SIG-M5 treated with dmso at 0.1 percent for 504 hours (cell line): ENCODE measurements around the gene CENPN.
A peak's percentile ranks its signal among the peaks of the same experiment; 100 is the strongest.

Experiments used
- DNase-seq: peaks from one replicate; lab custom pipeline; 2025; ENCODE audit not compliant: unreplicated experiment; lab: John Stamatoyannopoulos, UW

CENPN gene

GRCh38 chr16:81006813-81007695 lies at the start of gene CENPN, which contains the start of gene CMC2:
Gene CENPN (plus strand): TSS chr16:81007214. CDS start chr16:81011940, 4,726 bp downstream.
Gene CMC2 (minus strand): TSS chr16:81006885. CDS start chr16:80997394, 9,491 bp downstream.
- peak; percentile 98 for DNase-seq

- DNase-seq = no peak
Observed at GRCh38 chr16:80958284-80958683, 48.7 kb upstream of the CENPN start.

DNA sequence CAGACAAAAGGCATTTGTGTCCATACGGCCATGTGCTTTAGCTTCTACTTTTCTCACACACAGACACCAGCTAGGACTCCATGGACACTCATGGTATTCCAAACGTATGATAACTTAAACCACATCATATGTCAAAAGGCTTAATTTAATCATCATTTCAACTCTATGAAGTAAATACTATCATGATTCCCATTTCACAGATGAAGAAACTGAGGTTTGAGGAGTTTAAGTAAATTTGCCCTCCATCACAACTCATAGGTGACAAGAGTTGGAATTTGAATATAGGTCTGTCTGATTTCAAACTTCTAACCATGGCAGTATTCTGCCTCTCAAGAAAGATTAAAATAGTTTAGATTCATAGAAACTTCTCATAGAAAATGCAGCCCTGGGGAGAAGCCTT lies 44.1 kb upstream of the CENPN start:
- DNase-seq = no peak

DNA sequence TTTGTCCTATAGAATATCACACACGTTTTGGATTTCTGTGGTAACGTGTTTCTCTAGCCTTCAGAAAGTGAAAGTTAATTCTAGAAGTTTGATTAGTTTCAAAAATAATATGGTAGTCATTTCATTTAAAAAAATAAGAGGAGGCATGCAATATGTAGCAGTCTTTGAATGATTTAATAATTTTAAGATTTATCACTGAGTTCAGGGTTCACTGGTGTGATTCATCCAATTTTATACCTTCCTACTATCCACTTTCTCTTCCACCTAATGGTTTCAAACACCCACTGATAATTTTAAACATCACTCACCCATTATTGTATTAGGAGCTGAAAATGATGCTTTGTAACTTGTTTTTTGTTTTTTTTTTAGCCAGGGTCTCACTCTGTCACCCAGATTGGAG lies 42.7 kb upstream of the CENPN start:
- DNase-seq = no peak

DNA sequence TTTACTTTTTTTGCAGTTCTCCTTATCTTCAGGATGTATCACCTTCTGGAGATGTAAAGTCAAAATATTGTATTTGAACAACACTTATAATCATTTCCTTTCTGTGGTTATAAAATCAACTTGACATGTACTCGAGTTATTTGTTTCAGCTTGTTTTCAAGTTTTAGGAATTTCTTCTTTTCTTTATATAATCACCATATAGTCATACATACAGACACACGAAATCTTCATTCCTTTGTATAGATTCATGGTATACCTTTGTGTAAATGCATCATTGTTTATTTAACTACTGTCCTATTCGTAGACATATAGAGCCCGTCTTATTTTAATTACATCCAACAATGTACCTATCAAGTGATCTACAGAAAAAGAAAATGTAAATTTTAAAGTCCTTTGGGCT lies 40.4 kb upstream of the CENPN start:
- DNase-seq = no peak

DNA sequence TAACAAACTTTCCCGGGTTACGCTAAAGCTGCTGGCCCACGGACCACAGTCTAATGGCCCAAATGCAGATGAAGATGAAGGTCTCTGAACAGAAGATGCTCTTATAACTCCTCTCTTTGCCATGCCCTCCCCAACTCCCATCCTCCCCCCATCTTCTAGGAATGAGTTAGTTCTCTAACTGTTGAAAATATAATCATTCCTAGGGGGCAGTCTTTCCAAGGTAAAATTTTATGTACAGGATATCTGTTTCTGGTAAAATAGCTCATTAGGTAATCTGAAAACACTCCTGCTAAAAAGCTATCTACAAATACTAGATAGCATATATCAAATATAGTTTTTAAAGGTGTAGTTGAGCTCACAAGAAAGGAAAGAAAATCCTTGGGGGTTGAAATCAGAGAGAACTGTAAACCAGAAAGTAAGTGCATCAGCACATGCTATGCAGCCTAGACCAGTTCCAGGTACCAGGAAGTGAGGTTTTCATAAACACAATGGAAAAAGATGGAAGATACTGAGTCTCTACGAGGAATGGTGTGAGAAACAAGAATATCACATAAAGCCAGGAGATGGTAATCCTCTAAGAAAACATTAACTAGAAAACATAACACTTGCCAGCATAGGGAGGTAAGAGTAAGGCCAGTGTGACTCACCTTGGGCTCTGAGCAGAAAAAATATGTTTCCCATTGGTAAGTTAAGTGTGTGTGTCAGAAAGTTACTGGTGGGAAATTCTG lies 38.5 kb upstream of the CENPN start:
- peak; percentile 13 for DNase-seq

DNA sequence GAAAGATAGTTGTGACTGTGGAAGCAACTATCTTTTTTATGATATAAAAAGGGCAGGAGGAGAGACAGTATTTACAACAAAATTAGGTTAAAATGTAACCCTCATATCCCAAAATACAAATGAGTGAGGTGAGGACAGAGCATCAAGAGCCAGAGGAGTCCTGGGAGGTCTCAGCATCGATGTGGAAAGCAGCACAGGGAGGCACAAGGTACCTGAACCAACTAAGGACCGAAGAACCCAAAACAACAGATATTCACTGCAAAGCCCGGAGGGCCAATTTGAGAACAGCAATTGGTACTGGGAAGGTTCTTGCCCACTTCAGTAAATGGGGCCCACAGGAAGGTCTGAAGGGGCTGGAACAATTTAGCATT lies 37.9 kb upstream of the CENPN start:
- DNase-seq = no peak

DNA sequence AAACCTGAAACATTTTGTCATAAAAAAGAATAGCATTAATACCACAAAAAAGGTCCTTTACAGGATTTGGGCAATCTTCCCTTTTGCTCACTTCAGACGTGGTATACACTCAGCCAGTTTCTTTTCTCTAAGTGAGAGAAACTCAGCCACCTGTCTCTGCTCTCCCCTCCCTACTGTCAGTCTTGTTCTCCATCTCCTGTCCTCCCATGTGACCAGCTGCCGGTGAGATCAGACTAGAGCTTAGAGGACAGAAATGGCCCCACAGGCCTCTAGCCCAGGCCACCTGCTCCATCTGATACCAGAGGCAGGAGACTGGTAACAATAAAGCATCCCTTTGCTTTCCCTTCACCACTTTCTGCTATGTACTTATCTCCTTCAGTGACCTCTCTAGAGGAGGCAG lies 35.2 kb upstream of the CENPN start:
- no peak for DNase-seq

GRCh38 chr16:80972611-80973010 lies 34.4 kb upstream of the CENPN start:
- no peak for DNase-seq

DNA sequence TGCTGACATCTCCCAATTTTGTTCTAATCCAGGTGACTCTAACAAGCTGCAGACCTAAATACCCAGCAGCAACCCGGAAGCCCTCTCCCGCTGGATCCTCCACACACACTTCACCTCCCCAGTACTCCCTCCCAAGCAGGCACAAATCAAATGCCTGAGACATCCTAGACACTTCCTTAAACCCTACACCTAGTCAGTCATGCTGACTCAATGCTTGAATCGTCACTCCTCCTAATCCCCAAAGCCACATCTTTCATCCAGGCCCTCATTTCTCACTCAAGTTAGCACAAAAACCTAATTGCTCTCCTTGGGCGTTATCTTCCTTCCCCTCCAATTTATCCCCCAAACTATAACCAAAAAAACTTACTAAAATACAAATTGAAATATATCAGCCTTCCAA lies 33.0 kb upstream of the CENPN start:
- no peak for DNase-seq

DNA sequence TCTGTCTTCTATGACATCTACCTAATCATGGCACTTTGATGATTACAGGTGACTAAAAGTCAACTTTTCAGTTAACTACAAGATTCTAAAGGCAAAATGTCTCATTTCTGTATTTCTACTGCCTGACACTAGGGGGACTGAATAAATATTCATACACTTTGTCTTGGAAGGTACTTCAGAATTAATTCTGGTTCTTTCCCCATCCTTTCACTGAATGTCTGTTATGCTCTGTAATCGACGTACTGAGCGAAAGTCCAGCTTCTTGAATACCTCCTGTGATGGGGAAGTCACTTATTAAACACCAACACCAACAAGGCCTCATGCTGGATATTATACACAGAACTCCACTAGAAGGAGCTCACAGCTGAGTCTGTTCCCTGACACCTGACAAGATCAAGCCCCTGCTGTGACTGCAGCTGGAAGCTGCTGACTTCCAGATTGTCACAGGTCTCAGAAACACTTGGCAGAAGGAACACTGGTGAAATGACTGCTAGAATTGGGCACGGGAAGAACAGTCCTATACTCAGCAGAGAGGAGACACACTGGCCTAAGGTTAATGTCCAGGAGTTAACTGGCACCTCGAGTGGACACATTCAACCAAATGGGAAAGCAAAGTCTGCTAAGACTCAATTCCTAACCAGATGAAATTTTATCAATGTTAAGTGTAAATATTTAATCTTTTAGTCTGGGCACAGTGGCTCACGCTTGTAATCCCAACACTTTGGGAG lies 32.2 kb upstream of the CENPN start:
- DNase-seq = peak; percentile 14

DNA sequence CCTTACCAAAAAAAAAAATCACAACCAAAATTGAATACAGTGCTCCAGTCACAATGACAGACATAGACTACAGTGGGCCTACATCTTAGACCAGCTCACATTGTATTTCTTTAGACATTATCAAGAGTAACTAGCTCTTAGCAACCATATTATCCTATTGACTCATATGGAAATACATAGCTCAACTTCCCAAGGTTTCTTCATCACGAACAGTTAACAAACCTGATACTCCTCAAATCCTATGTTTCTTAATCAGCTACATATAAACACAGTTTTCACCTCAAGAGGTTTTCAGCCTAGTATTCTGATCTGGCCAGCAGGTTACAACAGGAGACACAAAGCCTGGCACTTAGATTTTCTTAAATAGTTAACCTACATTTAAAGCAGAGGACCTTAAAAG lies 30.1 kb upstream of the CENPN start:
- no peak for DNase-seq

DNA sequence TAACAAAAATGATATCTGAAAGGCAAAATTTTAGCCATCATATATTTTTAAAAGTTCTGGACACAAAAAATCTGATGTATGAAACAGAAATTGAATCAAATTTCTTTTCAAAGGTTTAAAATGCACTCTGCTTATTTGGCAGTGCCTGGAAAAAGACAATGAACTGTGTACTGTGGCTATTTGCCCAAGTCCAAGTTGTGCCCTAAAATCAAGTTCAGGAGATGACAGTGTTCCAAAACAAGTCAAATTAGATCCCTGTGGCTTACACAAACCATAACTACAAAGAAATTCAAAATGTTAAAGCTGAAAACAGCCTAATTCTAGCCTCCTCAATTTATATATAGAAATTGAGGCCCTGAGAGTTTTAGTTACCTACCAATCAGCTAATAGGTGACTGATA lies 25.9 kb upstream of the CENPN start:
- DNase-seq = no peak

GRCh38 chr16:80982646-80983045 lies 24.4 kb upstream of the CENPN start:
- DNase-seq = no peak

- no peak for DNase-seq
Observed at GRCh38 chr16:80984124-80984892, 22.7 kb upstream of the CENPN start.

- DNase-seq = no peak
Observed at GRCh38 chr16:80985611-80986010, 21.4 kb upstream of the CENPN start.

GRCh38 chr16:80986557-80986956 lies 20.5 kb upstream of the CENPN start:
- DNase-seq = no peak

DNA sequence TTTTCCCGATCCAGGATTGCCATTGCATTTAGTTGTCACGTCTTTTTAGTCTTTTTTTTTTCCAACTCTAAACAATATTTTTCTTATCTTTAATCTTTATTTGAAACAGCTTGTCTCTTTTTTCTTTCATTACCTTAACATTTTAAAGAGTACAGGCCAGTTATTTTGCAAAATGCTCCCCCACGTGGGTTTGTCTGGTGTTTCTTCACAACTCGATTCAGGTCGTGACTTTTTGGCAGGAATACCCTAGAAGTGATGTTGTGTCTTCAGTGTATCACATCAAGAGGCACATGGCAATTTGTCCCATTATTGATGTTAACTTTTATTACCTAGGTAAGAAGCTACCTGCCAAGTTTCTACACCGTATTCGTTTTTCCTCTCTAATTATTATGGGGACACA lies 18.3 kb upstream of the CENPN start:
- DNase-seq = no peak

DNA sequence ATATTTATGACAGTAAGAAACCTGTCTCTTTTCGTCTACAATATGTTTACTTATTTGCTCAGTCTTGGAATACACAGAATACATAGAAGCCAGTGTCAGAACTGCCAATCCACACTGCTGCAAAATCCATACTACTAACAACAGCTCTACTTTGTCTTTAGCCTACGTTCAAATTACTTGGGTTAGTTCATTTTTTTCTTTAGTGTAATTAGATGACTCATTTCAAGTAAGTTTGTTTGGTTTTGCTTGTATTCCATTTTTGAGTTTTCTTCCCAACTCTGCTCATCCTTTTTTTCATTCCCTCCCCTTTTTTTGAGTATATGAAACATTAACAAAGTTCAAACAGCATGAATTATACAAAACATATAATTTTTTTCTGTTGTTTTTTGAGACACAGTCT lies 17.2 kb upstream of the CENPN start:
- DNase-seq = no peak

DNA sequence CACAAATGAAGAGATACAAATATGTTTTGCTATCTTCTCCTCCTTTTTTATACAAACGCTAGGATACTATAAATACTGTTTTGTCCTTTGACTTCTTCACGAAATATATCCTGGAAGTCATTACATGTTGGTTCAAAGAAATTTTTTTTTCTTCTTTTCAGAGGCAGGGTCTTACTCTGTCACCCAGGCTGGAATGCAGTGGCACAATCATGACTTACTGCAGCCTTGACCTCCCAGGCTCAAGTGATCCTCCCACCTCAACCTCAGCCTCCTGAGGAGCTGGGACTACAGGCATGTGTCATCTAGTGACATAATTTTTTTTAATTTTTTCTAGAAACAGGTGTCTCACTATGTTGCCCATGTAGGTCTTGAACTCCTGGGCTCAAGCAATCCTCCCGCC lies 16.4 kb upstream of the CENPN start:
- DNase-seq = no peak

- DNase-seq = no peak
Observed at GRCh38 chr16:80990978-80991377, 16.0 kb upstream of the CENPN start.
